Stimulated activated CD4-positive, alpha-beta T cell treated with anti-CD3 and anti-CD28 coated beads, Interleukin-15, amount 100 ng/mL, for 48 hours (primary cell): ENCODE data around the gene GPC5.
"Not testable (repeated sequence)": the region's sequence is repeated elsewhere in the genome, so short reads cannot be mapped to it uniquely, and the experiment has no call there.

Experiments
- DNase-seq, 2 donors: peaks; one replicate each; pipeline ENCODE4 v3.0.0-alpha.2; 2020; ENCODE audit warnings: low read depth in 2 of 2

Gene GPC5

GRCh38 chr13:92260363-92260762 lies 861.9 kb downstream of the GPC5 start:
- DNase-seq: no peak

DNA sequence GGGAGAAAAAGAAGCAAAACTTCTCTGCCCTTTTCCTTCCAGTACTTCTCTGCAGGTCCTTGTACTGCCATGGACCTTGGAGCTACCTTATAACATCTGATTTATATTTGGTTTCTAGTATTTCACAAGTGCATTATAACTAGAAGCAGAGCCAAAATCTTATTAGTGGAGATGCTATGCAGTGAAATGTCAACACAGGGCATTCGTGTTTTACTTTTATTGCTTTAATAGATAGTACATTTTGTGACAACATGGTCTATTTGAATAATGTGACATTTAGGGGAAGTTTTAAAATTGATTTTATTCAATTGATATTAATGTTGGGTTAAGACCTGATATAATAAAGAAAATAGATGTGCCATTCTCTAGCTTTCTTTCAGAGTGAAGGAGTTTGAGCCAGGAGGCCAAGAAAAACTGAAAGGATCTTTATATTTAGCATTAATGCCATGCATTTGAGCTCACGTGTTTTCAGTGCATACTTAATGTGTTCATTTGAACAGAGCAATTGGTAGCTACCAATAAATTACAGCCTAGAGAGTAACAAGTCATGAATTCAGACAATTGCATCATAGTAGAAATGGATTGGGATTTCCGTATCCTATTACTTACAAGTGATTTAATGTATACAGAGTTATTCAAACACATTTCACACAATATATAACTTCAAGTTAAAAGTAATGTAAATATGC lies 863.8 kb downstream of the GPC5 start:
- DNase-seq: no peak

DNA sequence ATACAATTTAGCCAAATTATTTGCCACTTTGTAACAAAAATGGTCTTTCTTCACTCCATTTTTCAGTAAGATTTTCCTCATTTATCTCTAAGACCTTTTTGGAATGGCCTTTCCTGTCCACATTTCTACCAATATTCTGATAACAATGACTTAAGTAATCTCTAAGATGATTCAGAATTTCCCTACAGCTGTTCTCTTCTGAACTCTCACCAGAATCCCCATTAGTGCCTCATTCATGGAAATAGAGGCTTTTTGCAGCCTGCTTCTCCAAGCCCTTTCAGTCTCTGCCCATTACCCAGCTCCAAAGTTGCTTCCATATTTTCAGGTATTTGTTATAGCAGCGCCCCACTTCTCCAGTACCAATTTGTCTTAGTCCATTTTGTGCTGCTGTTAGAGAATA lies 867.0 kb downstream of the GPC5 start:
- no peak for DNase-seq

DNA sequence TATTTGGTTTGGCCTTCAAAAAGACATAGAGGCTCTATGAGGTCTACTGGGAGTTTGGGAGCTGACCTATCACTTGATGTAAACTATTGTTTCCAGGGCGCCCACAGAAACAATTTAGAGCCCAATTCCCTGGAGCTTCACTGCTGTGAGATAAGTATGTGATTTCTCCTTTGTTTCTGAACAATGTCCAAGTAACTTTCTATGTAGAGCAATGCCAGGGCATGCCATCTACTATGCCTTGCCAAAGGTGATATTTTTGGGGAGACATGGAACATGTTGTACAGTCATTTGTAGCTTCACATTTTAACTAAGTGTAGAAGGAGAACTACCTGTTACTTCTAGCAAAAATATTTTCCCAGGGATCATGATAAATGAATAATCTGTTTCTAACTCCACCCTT lies 872.6 kb downstream of the GPC5 start:
- DNase-seq: no peak

GRCh38 chr13:92272177-92272576 lies 873.8 kb downstream of the GPC5 start:
- no peak for DNase-seq

- DNase-seq: not testable (repeated sequence)
These were observed 882.6 kb downstream of the GPC5 start for GRCh38 chr13:92280986-92281385.

DNA sequence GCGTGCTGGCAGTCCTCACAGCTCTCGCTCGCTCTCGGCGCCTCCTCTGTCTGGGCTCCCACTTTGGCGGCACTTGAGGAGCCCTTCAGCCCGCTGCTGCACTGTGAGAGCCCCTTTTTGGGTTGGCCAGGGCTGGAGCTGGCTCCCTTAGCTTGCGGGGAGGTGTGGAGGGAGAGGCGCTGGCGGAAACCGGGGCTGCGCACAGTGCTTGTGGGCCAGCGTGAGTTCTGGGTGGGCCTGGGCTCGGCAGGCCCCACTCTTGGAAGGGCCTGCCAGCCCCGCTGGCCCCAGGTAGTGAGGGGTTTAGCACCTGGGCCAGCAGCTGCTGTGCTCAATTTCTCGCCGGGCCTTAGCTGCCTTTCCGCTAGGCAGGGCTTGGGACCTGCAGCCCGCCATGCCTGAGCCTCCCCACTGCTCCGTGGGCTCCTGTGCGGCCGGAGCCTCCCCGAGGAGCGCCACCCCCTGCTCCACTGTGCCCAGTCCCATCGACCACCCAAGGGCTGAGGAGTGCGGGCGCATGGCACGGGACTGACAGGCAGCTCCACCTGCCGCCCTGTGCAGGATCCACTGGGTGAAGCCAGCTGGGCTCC lies 892.4 kb downstream of the GPC5 start:
- DNase-seq: not testable (repeated sequence)

DNA sequence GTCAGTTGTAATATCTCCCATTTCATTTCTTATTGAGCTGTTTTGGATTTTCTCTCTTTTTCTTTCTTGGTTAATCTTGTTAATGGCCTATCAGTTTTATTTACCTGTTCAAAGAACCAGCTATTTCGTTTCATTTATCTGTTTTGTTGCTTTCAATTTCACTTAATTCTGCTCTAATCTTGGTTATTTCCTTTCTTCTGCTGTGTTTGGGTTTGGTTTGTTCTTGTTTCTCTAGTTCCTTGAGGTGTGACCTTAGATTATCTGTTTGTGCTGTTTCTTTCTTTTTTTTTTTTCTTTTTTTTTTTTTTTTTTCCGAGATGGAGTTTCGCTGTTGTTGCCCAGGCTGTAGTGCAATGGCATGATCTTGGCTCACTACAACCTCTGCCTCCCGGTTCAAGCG lies 896.1 kb downstream of the GPC5 start:
- DNase-seq: not testable (repeated sequence)

- not testable (repeated sequence) for DNase-seq
These were observed 897.8 kb downstream of the GPC5 start for GRCh38 chr13:92296154-92296671.

GRCh38 chr13:92297971-92298942 lies 899.8 kb downstream of the GPC5 start:
- no peak for DNase-seq

DNA sequence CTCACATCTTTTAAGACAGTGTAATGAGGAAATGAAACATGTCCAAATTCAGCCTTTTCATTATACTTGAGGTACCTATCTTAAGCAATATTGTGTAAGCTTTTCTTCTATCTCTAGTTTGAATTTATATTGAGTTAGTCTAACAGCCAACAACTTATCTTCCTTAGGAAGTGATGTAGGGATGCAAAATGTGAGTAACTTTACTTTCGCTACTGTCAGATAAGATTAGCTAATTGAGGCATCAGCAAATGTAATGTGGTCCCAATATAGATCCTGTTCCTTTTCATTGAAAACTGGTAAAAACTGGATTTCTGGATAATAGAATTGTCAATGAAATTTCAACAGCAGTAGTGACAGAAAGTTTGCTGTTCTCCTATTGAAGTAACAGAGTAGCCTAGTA lies 902.2 kb downstream of the GPC5 start:
- DNase-seq: no peak

- no peak for DNase-seq
These were observed 905.0 kb downstream of the GPC5 start for GRCh38 chr13:92303428-92303827.

DNA sequence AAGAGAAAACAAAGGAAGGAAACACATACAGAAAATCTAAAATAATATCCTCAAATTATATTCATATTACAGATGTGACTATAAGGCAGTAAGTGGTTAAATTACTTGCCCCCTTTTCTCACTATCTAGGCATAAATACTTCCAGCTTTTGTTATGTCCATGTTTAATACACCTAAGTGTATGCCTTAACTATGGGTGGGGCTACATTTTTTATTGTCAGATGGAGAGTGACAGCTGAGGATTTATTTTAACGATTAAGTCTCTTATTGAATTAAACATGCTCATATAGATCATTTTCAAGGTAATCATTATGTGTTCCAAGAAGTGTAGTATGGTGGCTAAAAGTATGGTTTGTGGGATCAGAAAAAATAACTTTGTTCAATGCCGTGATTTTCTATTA lies 909.3 kb downstream of the GPC5 start:
- no peak for DNase-seq

- DNase-seq: no peak
These were observed 914.4 kb downstream of the GPC5 start for GRCh38 chr13:92312823-92313222.

GRCh38 chr13:92313382-92313781 lies 915.0 kb downstream of the GPC5 start:
- no peak for DNase-seq

- DNase-seq: no peak
These were observed 916.8 kb downstream of the GPC5 start for GRCh38 chr13:92315265-92315664.

DNA sequence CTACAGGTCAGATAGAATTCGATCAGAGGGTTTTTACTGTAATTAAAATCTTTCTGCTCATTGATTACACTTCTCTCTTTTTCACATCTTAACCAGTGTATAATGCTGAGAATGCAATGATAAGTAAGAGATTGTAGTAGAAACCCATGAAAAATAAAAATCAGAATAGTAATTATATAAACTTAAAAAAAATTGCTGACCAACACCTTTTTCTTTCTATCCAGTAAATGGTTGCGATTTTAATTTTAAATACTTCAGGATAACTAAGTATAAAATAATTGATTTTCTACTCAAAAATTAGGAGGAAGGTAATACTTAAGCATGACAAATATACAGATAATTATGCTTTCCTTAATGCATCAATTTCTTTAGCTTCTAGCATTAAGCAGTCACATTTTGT lies 917.6 kb downstream of the GPC5 start:
- no peak for DNase-seq

- no peak for DNase-seq
These were observed 918.6 kb downstream of the GPC5 start for GRCh38 chr13:92317066-92317465.

- DNase-seq: no peak
These were observed 921.9 kb downstream of the GPC5 start for GRCh38 chr13:92320323-92320722.

- no peak for DNase-seq
These were observed 922.8 kb downstream of the GPC5 start for GRCh38 chr13:92321174-92321573.

GRCh38 chr13:92345627-92346026 lies 947.2 kb downstream of the GPC5 start:
- DNase-seq: no peak

DNA sequence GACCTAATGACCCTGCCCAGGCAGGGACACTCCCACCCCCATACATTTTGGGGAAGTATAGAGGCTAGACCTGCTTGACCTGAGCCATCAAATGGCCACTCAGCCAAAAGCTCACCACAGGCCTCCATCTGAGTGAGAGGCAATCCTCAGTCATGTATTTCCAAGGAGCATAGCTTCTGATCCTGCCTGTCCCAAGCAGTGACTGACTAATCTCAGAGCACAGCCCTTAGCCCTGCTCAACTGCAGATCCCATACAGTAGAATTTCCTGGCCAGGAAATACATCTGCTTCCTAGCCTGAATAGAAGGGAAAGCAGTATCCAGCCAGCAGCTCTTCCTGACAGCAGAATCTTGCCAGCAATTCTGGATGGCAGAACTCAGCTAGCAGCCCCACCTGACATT lies 947.6 kb downstream of the GPC5 start:
- DNase-seq: no peak
